ENCODE results near the gene PHAF1.

- TF ChIP-seq CTCF (IDR thresholded peaks at IDR 0.05; ENCODE audit: control extremely low read depth in 1 of 3, insufficient read depth in 1 of 3, low read depth in 1 of 3, low read length in 3 of 3) (no peak), CHD7 (IDR thresholded peaks at IDR 0.05; ENCODE audit: insufficient replicate concordance, low read length) (no peak), RAD21 (IDR thresholded peaks at IDR 0.05 in 1 of 2, conservative IDR thresholded peaks at IDR 0.05 in 1 of 2; ENCODE audit: low read depth in 2 of 2, low read length in 2 of 2) (no peak), CEBPB (IDR thresholded peaks at IDR 0.05; ENCODE audit: low read depth, low read length) (no peak), CREB1 (IDR thresholded peaks at IDR 0.05) (no peak), BRCA1 (IDR thresholded peaks at IDR 0.05; ENCODE audit: low read depth, low read length) (no peak), EZH2 (IDR thresholded peaks at IDR 0.05; ENCODE audit: low read depth, low read length, severe bottlenecking) (no peak), RFX5 (IDR thresholded peaks at IDR 0.05; ENCODE audit: borderline replicate concordance, low read depth, low read length) (no peak)
- TF ChIP-seq, protein P1, sequence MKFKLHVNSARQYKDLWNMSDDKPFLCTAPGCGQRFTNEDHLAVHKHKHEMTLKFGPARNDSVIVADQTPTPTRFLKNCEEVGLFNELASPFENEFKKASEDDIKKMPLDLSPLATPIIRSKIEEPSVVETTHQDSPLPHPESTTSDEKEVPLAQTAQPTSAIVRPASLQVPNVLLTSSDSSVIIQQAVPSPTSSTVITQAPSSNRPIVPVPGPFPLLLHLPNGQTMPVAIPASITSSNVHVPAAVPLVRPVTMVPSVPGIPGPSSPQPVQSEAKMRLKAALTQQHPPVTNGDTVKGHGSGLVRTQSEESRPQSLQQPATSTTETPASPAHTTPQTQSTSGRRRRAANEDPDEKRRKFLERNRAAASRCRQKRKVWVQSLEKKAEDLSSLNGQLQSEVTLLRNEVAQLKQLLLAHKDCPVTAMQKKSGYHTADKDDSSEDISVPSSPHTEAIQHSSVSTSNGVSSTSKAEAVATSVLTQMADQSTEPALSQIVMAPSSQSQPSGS (IDR thresholded peaks at IDR 0.05; ENCODE audit: low read length) = no peak
These were observed 63.6 kb downstream of the PHAF1 start for GRCh38 chr16:67173323-67173722.

Data from H1 (cell line).